Natural killer cell treated with Interleukin-12 subunit alpha and Interleukin-12 subunit beta and Interleukin-15 and Interleukin-18, amount 100 ng/mL, for 72 hours (primary cell): ENCODE data around the gene CACNB2. TPM values are rescaled to one million over a fixed set of nuclear protein-coding genes. Genes with fewer than 3 reads are reported as not detected.

Experiments used
- ATAC-seq, 2 donors: fragments of 150-1000 bp; cut with Tn5 transposase in 1 of 2; sonication (Bioruptor Pico), chemical (Tn5 transposase) in 1 of 2; 2 replicates each; pipeline ENCODE4 v1.10.0; 2021
- DNase-seq: peaks from one replicate; pipeline ENCODE4 v3.0.0; 2022; ENCODE audit warnings: low spot score
- H3K27ac Mint-ChIP-seq, 2 donors: 1 replicate in 1 of 2; 2 replicates in 1 of 2; pipeline ENCODE4 v1.8.0; 2022; ENCODE audit warnings: mixed read lengths in 2 of 2, mild to moderate bottlenecking in 1 of 2, moderate library complexity in 1 of 2
- H3K27me3 Mint-ChIP-seq, 2 donors: 1 replicate in 1 of 2; 2 replicates in 1 of 2; pipeline ENCODE4 v1.8.0; 2022; ENCODE audit warnings: mixed read lengths in 2 of 2
- H3K36me3 Mint-ChIP-seq: one replicate; pipeline ENCODE4 v1.8.0; 2022; ENCODE audit warnings: mixed read lengths
- H3K4me1 Mint-ChIP-seq, 2 donors: 1 replicate in 1 of 2; 2 replicates in 1 of 2; pipeline ENCODE4 v1.8.0; 2022; ENCODE audit warnings: low read depth in 2 of 2, mixed read lengths in 2 of 2, mild to moderate bottlenecking in 1 of 2
- H3K4me3 Mint-ChIP-seq: one replicate; pipeline ENCODE4 v1.8.0; 2022; ENCODE audit warnings: mixed read lengths
- H3K9me3 Mint-ChIP-seq: 2 replicates; pipeline ENCODE4 v1.8.0; 2022; ENCODE audit warnings: mixed read lengths
- total RNA-seq, 2 donors: library from RNA; stranded (reverse); gene quantifications; one replicate each; pipeline ENCODE4 v1.2.3, GENCODE V29; 2022

CACNB2 gene
- total RNA-seq, 2 donors from 2014 or later: not detected

DNA sequence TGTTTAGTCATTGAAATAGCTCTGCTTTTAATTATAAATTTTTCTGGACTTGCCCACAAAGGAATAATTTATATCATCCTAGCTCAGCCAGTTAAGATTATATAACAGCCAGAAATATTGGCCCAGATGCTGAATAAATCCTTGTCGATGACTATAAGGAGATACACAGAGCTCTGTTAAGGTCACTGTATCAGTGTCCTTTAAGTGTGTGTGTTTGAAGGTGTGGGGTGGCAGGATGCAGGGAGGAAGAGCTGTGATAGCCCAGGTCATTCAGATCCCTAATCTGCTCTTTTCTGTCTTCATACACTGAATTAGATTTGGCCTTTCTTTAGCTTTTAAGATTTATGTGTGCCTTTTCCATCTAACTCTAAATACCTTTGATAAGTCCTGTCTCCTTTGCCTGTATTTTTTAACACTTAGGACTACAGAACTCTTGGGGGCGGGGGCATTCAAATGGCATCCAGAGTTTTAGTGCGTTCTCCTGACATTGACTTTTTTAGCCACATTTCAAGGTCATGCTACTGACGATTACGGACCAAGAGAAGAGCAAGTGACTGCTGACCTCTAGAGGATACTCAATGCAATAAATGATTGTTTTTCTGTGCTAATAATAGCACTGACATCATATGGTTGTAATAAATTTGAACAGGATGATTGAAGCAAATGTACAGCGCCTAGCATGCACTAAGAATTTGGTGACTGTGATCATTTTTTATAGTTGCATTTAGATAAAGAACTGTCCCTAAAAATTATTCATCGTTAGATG is 172.3 kb downstream of the CACNB2 start:
- ATAC-seq (no peak), DNase-seq (no peak)
- no peaks in the 10 kb centered on the region for H3K4me1 Mint-ChIP-seq
- no peaks in the 10 kb centered on the region for H3K9me3 Mint-ChIP-seq
- no peaks in the 10 kb centered on the region for H3K36me3 Mint-ChIP-seq
- H3K27me3 Mint-ChIP-seq: no peaks in the 10 kb centered on the region
- no peak overlapping the region for H3K4me3 Mint-ChIP-seq
- H3K27ac Mint-ChIP-seq: no peak overlapping the region

DNA sequence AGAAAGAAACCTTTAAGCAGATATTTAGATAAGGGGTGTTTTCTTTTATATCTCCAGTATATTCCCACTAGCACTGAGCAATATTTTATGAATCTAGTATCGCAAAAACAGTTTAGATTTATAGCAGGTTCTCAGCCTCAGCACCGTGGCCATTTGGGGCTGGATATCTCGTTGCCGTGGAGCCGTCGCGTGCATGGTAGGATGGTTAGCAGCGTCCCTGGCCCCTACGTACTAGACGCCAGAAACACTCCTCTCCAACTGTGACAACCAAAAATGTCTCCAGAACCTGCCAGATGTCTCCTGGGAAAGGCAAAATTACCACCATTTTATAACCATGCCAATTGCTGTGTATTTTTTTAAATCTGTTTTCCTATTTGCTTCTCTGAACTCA is 172.9 kb downstream of the CACNB2 start:
- no peak for ATAC-seq
- no peaks in the 10 kb centered on the region for H3K4me1 Mint-ChIP-seq
- no peak overlapping the region for H3K27ac Mint-ChIP-seq
- DNase-seq: no peak
- H3K4me3 Mint-ChIP-seq: no peak overlapping the region
- no peaks in the 10 kb centered on the region for H3K9me3 Mint-ChIP-seq
- H3K27me3 Mint-ChIP-seq: no peaks in the 10 kb centered on the region
- H3K36me3 Mint-ChIP-seq: no peaks in the 10 kb centered on the region

DNA sequence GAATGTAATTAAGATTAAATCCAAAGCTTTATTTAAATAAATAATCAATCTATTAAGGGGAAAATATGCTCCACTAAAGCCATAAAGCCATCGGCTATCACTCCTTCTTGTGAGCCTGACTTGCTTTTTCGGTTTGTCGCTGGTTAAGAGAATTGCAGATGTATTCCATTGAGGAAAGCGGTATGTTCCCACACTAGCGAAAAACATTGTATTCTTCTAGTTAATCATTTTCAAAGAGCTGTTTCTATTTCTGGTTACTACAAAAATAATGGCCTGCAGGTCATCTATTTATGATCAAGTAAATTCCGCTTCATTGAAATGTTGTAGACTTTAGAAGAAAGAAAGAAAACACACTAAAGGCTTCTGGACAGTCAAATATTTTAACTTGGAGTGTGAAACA is 173.4 kb downstream of the CACNB2 start:
- ATAC-seq (no peak), DNase-seq (no peak)
- Mint-ChIP-seq H3K4me1 (no peaks in the 10 kb centered on the region), H3K9me3 (no peaks in the 10 kb centered on the region), H3K27me3 (no peaks in the 10 kb centered on the region), H3K4me3 (no peak overlapping the region), H3K27ac (no peak overlapping the region), H3K36me3 (no peaks in the 10 kb centered on the region)

DNA sequence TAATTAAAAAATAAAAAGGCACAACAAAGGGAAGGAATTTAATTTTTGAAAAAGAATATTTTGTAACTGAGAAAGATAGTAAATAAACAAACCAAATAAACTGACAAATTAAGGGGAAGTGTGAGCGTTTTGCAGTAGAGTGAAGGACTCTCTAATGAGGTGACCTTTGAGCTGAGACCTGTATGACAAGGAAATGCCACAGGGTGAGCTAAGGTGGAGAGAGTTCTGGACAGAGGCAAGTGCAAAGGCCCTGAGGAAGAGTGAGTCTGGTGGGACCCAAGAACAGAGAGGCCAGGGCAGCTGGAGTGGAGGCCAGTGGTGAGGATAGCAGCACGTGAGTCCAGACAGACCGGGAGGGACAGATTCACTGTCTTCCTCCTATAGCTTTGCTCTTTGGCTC is 179.4 kb downstream of the CACNB2 start:
- H3K27me3 Mint-ChIP-seq: no peaks in the 10 kb centered on the region
- DNase-seq (no peak), ATAC-seq (no peak)
- H3K9me3 Mint-ChIP-seq: peaks cover 3% of the 10 kb centered on the region
- no peak overlapping the region for H3K27ac Mint-ChIP-seq
- H3K4me1 Mint-ChIP-seq: no peaks in the 10 kb centered on the region
- H3K36me3 Mint-ChIP-seq: no peaks in the 10 kb centered on the region
- H3K4me3 Mint-ChIP-seq: no peak overlapping the region

DNA sequence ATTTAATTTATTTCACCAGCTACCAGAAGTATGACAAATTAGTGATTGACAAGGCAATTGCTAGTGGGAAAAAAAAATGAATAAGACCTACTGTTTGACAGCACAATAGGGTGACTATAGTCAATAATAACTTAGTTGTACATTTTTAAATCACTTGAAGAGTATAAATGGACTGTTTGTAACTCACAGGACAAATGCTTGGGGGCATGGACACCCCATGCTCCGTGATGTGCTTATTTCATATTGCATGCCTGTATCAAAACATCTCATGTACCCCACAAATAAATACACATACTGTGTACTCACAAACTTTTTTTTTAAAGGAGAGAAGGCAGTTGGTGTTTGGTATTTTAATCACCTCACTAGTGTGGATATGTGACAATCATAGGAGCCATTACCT is 181.1 kb downstream of the CACNB2 start:
- no peak for DNase-seq
- no peaks in the 10 kb centered on the region for H3K27me3 Mint-ChIP-seq
- H3K9me3 Mint-ChIP-seq: peaks cover 3% of the 10 kb centered on the region
- no peak overlapping the region for H3K4me3 Mint-ChIP-seq
- H3K36me3 Mint-ChIP-seq: no peaks in the 10 kb centered on the region
- no peaks in the 10 kb centered on the region for H3K4me1 Mint-ChIP-seq
- H3K27ac Mint-ChIP-seq: no peak overlapping the region
- ATAC-seq: no peak

DNA sequence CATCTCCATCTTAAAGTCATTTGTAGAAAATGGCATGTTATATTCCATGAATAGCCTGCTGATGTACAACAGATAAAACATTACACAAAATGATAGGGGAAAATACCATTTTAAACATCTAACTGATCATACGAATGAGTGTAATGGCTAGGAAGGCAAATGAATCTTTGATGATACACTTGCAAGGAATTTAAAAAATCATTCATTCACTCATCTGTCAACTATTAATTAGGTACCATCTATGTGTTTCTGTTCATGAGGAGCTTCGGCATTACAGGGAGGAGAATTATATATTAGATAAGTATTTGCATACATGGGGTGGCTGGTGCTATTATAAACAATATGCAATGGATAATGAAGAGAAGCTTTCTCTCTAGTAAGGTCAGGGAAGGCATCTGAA is 183.7 kb downstream of the CACNB2 start:
- Mint-ChIP-seq H3K4me1 (no peaks in the 10 kb centered on the region), H3K36me3 (no peaks in the 10 kb centered on the region), H3K9me3 (peaks cover 3% of the 10 kb centered on the region), H3K27me3 (no peaks in the 10 kb centered on the region), H3K4me3 (no peak overlapping the region), H3K27ac (no peak overlapping the region)
- ATAC-seq: no peak
- no peak for DNase-seq

DNA sequence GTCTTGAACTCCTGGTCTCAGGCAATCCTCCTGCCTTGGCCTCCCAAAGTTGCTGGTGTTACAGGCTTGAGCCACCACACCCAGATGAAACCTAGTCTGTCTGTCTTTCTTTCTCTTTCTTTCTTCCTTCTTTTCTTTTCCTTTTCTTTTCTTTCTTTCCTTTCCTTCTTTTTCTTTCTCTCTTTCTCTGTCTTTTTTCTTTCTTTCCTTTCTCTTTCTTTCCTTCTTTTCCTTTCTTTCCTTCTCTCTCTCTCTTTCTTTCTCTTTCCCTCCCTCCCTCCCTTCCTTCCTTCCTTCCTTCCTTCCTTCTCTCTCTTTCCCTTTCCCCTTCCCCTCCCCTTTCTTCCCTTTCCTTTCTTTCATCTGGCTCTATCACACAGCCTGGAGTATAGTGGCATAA is 185.2 kb downstream of the CACNB2 start:
- no peaks in the 10 kb centered on the region for H3K36me3 Mint-ChIP-seq

DNA sequence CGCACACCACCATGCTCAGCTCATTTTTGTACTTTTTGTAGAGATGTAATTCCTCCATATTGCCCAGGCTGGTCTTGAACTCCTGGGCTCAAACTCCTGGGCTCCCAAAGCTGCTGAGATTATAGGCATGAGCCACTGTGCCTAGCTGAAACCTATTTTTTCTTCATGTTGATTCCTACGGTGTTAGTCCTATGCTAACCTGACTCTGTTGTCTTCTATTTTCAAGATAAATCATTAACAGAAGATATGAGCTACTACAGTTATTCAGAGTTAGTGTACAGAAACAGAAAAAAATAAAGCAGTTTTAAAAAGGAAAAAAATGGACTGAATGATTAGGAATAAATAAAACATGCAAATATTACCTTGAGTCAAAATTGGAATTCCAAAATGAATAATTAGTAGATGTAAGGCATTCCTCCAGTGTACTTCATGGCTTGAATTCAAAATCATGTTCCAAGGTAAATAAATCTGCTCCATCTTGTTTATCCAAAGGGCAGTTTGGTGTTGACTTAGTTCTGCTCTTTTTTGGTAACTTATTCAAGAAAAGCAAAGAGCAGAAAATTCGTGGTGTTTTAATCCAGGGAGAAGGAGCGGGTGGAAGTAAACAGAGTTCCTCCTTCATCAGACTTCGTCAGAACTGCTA is 185.8 kb downstream of the CACNB2 start:
- ATAC-seq: no peak
- Mint-ChIP-seq H3K4me3 (no peak overlapping the region), H3K4me1 (no peaks in the 10 kb centered on the region), H3K27ac (no peak overlapping the region), H3K9me3 (no peaks in the 10 kb centered on the region), H3K36me3 (no peaks in the 10 kb centered on the region), H3K27me3 (no peaks in the 10 kb centered on the region)
- DNase-seq: no peak

More for the DNA sequence above, 185.2 kb downstream of the CACNB2 start:
- H3K4me3 Mint-ChIP-seq: no peak overlapping the region
- no peaks in the 10 kb centered on the region for H3K9me3 Mint-ChIP-seq
- H3K27me3 Mint-ChIP-seq: no peaks in the 10 kb centered on the region
- DNase-seq (no peak), ATAC-seq (no peak)
- H3K27ac Mint-ChIP-seq: no peak overlapping the region
- H3K4me1 Mint-ChIP-seq: no peaks in the 10 kb centered on the region

DNA sequence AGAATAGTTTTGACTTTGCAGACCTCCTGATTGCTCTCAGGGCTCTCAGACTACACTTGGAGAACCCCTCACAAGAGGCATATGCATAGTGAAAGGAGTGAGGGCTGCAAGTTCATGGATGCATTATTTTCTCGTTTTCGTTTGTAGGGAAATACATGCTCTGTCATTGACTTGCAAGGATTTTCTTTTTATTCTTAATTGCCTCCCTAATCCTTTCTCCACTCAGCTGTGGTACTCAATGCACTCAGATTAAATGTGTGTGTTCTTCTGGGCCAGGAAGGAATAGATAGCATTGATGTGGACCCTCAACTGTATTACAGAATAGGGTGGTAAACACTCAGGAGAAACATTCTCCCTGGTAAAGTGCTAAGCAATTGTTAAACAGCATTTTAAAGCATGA is 188.7 kb downstream of the CACNB2 start:
- Mint-ChIP-seq H3K27ac (no peak overlapping the region), H3K27me3 (peaks cover 0 to 3% of the 10 kb centered on the region in 2 donors), H3K4me1 (no peaks in the 10 kb centered on the region), H3K9me3 (no peaks in the 10 kb centered on the region), H3K4me3 (no peak overlapping the region), H3K36me3 (no peaks in the 10 kb centered on the region)
- no peak for ATAC-seq
- DNase-seq: no peak

DNA sequence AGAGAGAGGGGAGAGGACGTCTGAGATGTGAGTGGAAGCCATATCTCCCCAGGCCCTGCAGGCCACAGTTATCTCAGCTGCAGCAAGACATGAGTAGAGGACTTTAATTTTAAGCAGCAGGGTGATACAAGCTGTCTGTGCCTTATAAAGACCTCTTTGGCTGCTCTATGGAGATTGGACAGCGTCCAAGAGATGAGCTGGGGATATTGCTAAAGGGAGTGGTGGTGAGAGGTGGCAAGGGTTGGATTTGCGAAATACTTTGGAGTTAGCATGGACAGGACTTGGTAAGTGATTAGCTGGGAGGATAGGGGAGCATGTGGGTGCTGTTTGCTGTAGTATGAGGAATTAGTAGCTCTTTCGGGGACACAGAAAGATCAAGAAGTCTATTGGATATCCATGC is 191.8 kb downstream of the CACNB2 start:
- Mint-ChIP-seq H3K9me3 (no peaks in the 10 kb centered on the region), H3K4me1 (no peaks in the 10 kb centered on the region), H3K27me3 (peaks cover 0 to 3% of the 10 kb centered on the region in 2 donors), H3K27ac (no peak overlapping the region), H3K36me3 (no peaks in the 10 kb centered on the region), H3K4me3 (no peak overlapping the region)
- ATAC-seq (no peak), DNase-seq (no peak)

DNA sequence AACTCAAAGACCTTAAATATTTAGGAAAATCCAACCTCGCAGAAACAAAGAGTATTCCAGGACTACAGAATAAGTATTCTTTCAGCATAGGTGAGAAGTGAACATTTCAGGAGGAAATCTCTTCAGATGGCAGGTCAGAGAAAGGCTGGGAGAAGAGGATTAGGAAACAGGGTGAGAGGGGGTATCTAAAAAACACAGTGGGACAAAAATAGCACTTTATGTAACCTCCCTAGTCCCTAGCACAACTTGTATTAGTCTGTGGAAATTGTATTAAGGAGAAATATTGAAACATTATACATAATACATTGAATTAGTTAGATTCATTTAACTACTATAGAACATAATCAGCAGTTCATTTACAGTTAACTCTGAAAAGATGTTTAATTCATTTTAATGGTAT is 192.3 kb downstream of the CACNB2 start:
- Mint-ChIP-seq H3K4me1 (no peaks in the 10 kb centered on the region), H3K9me3 (no peaks in the 10 kb centered on the region), H3K36me3 (no peaks in the 10 kb centered on the region), H3K27ac (no peak overlapping the region), H3K4me3 (no peak overlapping the region), H3K27me3 (peaks cover 0 to 3% of the 10 kb centered on the region in 2 donors)
- no peak for ATAC-seq
- no peak for DNase-seq

DNA sequence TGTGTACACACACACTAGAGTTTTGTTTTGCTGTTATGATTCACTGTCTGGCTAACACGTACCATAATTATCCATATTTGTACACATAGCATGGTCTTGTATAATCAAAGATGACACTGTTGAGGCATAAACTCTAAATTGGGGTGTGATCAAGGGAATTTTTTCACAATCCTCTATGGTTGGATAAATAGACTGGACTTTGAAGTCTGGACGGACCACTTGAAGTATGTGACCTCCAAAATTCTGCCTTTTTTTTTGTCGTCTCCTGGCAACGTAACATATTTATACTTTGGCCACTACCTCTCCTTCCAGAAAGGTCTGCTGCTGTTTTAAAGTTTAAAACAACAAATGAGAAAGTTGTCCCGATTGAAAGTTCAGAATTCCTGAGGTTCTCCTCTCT is 193.4 kb downstream of the CACNB2 start:
- no peak overlapping the region for H3K27ac Mint-ChIP-seq
- no peaks in the 10 kb centered on the region for H3K9me3 Mint-ChIP-seq
- H3K4me1 Mint-ChIP-seq: no peaks in the 10 kb centered on the region
- H3K36me3 Mint-ChIP-seq: no peaks in the 10 kb centered on the region
- no peak for ATAC-seq
- H3K27me3 Mint-ChIP-seq: peaks cover 0 to 3% of the 10 kb centered on the region in 2 donors
- no peak overlapping the region for H3K4me3 Mint-ChIP-seq
- DNase-seq: no peak

DNA sequence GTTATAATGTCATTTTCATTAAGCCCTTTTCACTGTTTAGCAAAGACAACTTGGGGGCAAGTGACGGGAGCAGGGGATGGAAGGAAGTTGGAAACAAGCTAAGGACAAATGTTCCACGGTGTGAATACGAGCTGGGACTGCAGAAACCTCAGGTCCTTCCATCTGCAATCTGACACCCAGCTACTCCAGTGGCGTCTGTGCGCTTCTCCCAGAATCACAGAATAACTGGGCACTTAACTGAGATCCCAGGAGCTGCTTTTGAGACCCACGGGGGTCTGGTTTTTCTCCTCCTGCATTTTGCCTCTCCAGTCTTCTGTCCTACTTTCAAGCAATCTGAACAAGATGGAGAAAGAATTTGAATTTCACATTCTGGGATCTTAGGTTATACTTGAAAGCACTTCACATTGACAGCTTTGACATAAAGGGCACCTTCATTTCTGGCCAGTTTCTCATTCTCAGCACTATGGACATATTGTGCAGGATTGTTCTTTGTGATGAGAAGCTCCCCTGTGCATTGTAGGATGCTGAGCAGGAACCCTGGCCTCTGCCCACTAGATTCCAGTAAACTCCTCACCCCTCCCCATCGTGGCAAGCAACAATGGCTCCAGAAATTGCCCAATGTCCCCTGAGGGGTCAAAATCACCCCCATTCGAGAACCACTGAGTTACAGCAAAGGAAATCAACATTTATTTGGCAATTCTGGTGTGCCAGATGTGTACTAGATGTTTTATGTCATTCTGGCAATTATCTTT is 194.1 kb downstream of the CACNB2 start:
- no peak overlapping the region for H3K27ac Mint-ChIP-seq
- no peak overlapping the region for H3K4me3 Mint-ChIP-seq
- DNase-seq (no peak), ATAC-seq (no peak)
- no peaks in the 10 kb centered on the region for H3K4me1 Mint-ChIP-seq
- H3K36me3 Mint-ChIP-seq: no peaks in the 10 kb centered on the region
- H3K27me3 Mint-ChIP-seq: peaks cover 0 to 3% of the 10 kb centered on the region in 2 donors
- no peaks in the 10 kb centered on the region for H3K9me3 Mint-ChIP-seq

DNA sequence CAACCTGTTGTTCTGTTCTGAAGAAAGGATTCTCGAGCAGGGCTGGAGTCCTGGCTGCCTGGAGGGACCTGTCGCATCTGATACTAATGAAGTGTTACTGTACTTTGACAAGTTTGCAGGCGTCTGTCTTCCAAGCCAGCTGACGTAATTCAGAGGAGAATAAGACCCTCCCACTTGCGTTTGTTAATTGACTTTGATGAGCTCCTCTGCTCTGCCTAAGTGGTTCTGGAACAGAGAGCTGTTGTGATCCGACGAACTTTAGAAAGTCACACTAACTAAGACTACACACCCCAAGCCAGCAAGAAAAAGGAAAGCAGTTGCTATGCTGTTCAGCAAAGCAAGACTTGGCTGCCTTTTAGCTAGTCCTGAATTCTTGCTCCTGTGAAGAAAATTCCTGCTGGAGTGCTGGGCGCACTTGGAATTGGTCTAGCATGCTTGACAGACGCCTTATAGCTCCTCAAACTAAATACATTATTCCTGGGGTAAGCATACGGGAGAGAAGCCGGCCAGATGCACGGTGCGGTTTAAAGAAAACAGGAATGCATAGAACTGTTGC is 200.3 kb downstream of the CACNB2 start:
- Mint-ChIP-seq H3K27me3 (peaks cover 0 to 8% of the 10 kb centered on the region in 2 donors), H3K9me3 (no peaks in the 10 kb centered on the region), H3K36me3 (no peaks in the 10 kb centered on the region), H3K4me1 (no peaks in the 10 kb centered on the region), H3K27ac (no peak overlapping the region), H3K4me3 (no peak overlapping the region)
- DNase-seq (no peak), ATAC-seq (no peak)
